ENCODE measurements around the gene ENTPD1.
"Not testable (repeated sequence)": the region's sequence is repeated elsewhere in the genome, so short reads cannot be mapped to it uniquely, and the experiment has no call there.

ENTPD1 gene

DNA sequence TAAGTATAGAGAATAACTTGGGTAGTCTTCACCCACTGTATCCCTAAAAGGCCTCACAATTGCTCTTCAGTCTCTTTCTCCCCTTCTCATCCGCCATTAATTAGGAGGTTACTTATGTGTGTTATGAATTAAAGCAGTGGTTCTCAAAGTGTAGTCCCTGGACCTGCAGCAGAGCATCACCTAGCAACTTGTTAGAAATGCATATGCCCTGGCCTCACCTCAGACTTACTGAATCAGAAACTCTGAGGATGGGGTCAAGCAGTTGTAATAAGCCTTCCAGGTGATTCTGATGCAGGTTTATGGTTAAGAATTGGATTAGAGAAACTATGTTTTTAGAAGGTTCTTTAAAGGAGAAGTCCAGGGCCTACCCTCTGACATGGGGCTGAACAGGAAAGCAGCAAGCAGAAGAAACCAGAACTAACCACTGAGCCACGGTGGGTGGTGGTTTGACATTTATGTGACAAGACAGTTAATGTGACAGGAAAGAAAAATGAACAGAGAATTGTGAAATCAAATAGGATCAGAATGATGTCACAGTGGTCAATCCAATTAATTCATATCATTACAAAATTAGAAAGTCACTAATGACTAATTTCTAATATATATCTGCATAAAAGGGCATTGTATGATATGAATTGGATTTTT, 37.6 kb downstream of the ENTPD1 start:
- H3K4me3 ChIP-seq (ENCODE audit: insufficient read depth, low read depth, low read length, poor library complexity, severe bottlenecking) = no peak overlapping the region
- H3K36me3 ChIP-seq (ENCODE audit: control insufficient read depth, insufficient read depth, low read length) = no peaks in the 10 kb centered on the region
- no peaks in the 10 kb centered on the region for H3K4me1 ChIP-seq (ENCODE audit: control insufficient read depth, insufficient read depth, low read length, poor library complexity, severe bottlenecking)
- no peaks in the 10 kb centered on the region for H3K27me3 ChIP-seq (replicated peaks; ENCODE audit: control insufficient read depth, insufficient read depth, low read length, poor library complexity, severe bottlenecking)
- H3K27ac ChIP-seq (ENCODE audit: insufficient read depth, low read length, poor library complexity, severe bottlenecking) = no peak overlapping the region
- DNase-seq = no peak
- H3K9me3 ChIP-seq (ENCODE audit: control insufficient read depth, low read length) = no peaks in the 10 kb centered on the region

DNA sequence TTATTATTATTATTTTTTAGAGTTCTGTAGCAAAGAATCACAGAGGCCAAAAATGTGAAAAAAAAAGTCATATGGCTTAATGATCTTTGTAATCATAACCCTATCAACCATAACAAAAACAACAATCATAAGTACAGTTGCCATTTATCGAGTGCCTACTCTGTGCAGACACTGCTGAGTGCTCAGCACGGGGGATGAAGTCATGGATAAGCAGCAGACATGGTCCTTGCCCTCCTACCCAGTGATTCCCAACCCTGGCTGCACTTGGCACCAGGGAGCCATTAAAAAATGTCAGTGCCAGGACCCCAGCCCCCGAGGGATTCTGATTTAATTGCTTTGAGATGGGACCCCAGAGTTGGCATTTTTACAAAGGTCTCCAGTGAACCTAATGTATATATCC, 38.2 kb downstream of the ENTPD1 start:
- H3K4me3 ChIP-seq (ENCODE audit: insufficient read depth, low read depth, low read length, poor library complexity, severe bottlenecking) = no peak overlapping the region
- no peaks in the 10 kb centered on the region for H3K27me3 ChIP-seq (replicated peaks; ENCODE audit: control insufficient read depth, insufficient read depth, low read length, poor library complexity, severe bottlenecking)
- no peak overlapping the region for H3K27ac ChIP-seq (ENCODE audit: insufficient read depth, low read length, poor library complexity, severe bottlenecking)
- no peaks in the 10 kb centered on the region for H3K9me3 ChIP-seq (ENCODE audit: control insufficient read depth, low read length)
- H3K36me3 ChIP-seq (ENCODE audit: control insufficient read depth, insufficient read depth, low read length) = no peaks in the 10 kb centered on the region
- no peaks in the 10 kb centered on the region for H3K4me1 ChIP-seq (ENCODE audit: control insufficient read depth, insufficient read depth, low read length, poor library complexity, severe bottlenecking)
- no peak for DNase-seq

DNA sequence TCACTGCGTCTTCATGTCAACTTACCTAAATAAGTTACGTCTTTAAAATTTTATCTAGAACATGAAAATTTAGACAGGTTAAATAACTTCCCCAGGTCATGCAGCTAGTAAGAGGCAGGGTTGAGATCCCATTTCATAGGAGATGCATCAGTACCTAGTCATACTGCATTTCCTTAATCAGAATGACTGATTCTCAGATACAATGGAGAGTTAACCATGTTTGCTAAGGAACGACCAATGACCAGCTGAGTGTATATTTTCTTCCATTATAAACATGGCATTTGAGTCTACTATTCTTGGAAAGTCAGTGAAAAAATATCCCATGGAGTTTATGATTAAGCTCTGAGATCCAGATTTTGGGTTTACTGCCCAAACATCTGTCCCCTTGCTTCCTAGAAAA, 39.6 kb downstream of the ENTPD1 start:
- DNase-seq = no peak
- Histone ChIP-seq H3K4me3 (ENCODE audit: insufficient read depth, low read depth, low read length, poor library complexity, severe bottlenecking) (no peak overlapping the region), H3K9me3 (ENCODE audit: control insufficient read depth, low read length) (no peaks in the 10 kb centered on the region), H3K27me3 (replicated peaks; ENCODE audit: control insufficient read depth, insufficient read depth, low read length, poor library complexity, severe bottlenecking) (no peaks in the 10 kb centered on the region), H3K36me3 (ENCODE audit: control insufficient read depth, insufficient read depth, low read length) (no peaks in the 10 kb centered on the region), H3K4me1 (ENCODE audit: control insufficient read depth, insufficient read depth, low read length, poor library complexity, severe bottlenecking) (no peaks in the 10 kb centered on the region), H3K27ac (ENCODE audit: insufficient read depth, low read length, poor library complexity, severe bottlenecking) (no peak overlapping the region)

DNA sequence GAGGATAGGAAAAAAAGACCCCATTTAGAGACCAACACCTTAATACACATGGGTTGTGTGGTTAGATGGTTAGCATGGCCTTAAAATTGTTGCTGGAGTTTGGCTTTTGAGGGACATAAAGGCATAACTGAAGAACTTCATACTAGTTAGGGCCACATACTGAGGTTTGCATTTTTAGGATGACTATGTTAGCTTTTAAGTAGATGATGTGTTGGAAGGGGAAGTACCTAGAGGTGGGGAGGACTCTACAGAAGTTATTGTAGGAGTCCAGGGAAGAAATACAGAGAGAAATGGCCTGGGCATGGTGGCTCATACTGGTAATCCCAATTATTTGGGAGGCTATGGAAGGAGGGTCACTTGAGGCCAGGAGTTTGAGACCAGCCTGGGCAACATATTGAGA, 40.5 kb downstream of the ENTPD1 start:
- Histone ChIP-seq H3K4me1 (ENCODE audit: control insufficient read depth, insufficient read depth, low read length, poor library complexity, severe bottlenecking) (no peaks in the 10 kb centered on the region), H3K27ac (ENCODE audit: insufficient read depth, low read length, poor library complexity, severe bottlenecking) (no peak overlapping the region), H3K36me3 (ENCODE audit: control insufficient read depth, insufficient read depth, low read length) (no peaks in the 10 kb centered on the region), H3K27me3 (replicated peaks; ENCODE audit: control insufficient read depth, insufficient read depth, low read length, poor library complexity, severe bottlenecking) (no peaks in the 10 kb centered on the region), H3K4me3 (ENCODE audit: insufficient read depth, low read depth, low read length, poor library complexity, severe bottlenecking) (no peak overlapping the region), H3K9me3 (ENCODE audit: control insufficient read depth, low read length) (no peaks in the 10 kb centered on the region)
- no peak for DNase-seq

DNA sequence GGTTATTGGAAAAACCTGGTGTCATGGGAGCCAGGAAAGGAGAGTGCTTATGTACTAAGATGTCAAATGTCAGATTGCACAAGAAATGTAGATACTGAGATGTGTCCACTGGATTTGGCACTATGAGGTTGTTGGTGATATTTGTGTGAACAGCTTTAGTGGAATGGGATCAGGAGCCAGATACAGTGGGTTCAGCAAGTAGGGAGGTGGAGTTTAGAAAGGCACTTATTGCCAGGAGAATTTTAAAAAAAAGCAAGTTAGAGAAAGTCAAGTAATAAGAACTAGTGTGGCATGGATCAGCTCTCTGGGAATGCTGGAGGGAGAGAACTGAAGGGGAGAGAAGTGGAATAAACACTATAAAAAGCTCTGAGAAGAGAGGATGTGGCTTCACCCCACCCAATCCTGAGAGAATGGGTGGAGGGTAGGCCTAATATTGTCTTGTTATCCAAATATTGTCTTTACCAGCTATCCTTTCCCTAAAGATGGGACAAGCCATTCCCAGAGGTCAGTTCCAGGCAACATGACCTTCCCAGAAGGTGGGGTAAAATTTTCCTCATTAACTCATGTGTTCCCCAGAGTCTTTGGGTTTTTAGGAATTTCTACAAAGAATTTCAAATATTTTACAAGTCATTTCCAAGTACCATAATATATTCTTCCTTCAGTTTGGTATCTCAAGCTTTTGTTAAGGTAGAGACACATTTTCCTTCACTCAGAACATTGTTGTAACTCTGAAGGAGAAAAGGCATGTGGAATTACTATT, 42.3 kb downstream of the ENTPD1 start:
- H3K27ac ChIP-seq (ENCODE audit: insufficient read depth, low read length, poor library complexity, severe bottlenecking) = no peak overlapping the region
- DNase-seq = no peak

DNA sequence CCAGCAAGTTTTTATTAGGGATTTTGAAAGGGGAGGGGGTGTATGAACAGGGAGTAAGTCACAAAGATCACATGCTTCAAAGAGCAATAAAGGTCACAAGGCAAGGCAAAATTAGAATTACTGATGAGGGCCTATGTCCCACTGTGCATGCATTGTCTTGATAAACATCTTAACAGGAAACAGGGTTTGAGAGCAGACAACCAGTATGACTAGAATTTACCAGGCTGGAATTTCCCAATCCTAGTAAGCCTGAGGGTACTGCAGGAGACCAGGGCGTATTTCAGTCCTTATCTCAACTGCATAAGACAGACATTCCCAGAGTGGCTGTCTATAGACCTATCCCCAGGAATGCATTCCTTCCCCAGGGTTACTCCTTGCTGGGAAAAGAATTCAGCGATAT, 44.3 kb downstream of the ENTPD1 start:
- not testable (repeated sequence) for H3K27ac ChIP-seq (ENCODE audit: insufficient read depth, low read length, poor library complexity, severe bottlenecking); H3K27me3 ChIP-seq (replicated peaks; ENCODE audit: control insufficient read depth, insufficient read depth, low read length, poor library complexity, severe bottlenecking); H3K4me1 ChIP-seq (ENCODE audit: control insufficient read depth, insufficient read depth, low read length, poor library complexity, severe bottlenecking); H3K9me3 ChIP-seq (ENCODE audit: control insufficient read depth, low read length); H3K4me3 ChIP-seq (ENCODE audit: insufficient read depth, low read depth, low read length, poor library complexity, severe bottlenecking); H3K36me3 ChIP-seq (ENCODE audit: control insufficient read depth, insufficient read depth, low read length); DNase-seq

More for the DNA sequence above, 42.3 kb downstream of the ENTPD1 start:
- H3K4me3 ChIP-seq (ENCODE audit: insufficient read depth, low read depth, low read length, poor library complexity, severe bottlenecking) = no peak overlapping the region
- no peaks in the 10 kb centered on the region for H3K27me3 ChIP-seq (replicated peaks; ENCODE audit: control insufficient read depth, insufficient read depth, low read length, poor library complexity, severe bottlenecking)
- H3K4me1 ChIP-seq (ENCODE audit: control insufficient read depth, insufficient read depth, low read length, poor library complexity, severe bottlenecking) = no peaks in the 10 kb centered on the region
- H3K36me3 ChIP-seq (ENCODE audit: control insufficient read depth, insufficient read depth, low read length) = no peaks in the 10 kb centered on the region
- no peaks in the 10 kb centered on the region for H3K9me3 ChIP-seq (ENCODE audit: control insufficient read depth, low read length)

DNA sequence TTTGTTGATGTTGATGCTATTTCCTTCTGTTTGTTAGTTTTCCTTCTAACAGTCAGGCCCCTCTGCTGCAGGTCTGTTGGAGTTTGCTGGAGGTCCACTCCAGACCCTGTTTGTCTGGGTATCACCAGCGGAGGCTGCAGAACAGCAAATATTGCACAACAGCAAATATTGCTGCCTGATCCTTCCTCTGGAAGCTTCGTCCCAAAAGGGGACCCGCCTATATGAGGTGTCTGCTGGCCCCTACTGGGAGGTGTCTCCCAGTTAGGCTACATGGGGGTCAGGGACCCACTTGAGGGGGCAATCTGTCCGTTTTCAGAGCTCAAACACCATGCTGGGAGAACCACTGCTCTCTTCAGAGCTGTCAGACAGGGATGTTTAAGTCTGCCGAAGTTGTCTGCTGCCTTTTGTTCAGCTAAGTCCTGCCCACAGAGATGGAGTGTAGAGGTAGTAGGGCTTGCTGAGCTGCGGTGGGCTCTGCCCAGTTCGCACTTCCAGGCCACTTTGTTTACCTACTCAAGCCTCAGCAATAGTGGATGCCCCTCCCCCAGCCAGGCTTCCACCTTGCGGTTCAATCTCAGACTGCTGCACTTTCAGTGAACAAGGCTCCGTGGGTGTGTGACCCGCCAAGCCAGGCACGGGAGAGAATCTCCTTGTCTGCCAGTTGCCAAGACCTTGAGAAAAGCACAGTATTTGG, 50.9 kb downstream of the ENTPD1 start:
- not testable (repeated sequence) for DNase-seq; H3K4me3 ChIP-seq (ENCODE audit: insufficient read depth, low read depth, low read length, poor library complexity, severe bottlenecking); H3K36me3 ChIP-seq (ENCODE audit: control insufficient read depth, insufficient read depth, low read length); H3K9me3 ChIP-seq (ENCODE audit: control insufficient read depth, low read length); H3K27ac ChIP-seq (ENCODE audit: insufficient read depth, low read length, poor library complexity, severe bottlenecking); H3K4me1 ChIP-seq (ENCODE audit: control insufficient read depth, insufficient read depth, low read length, poor library complexity, severe bottlenecking); H3K27me3 ChIP-seq (replicated peaks; ENCODE audit: control insufficient read depth, insufficient read depth, low read length, poor library complexity, severe bottlenecking)

DNA sequence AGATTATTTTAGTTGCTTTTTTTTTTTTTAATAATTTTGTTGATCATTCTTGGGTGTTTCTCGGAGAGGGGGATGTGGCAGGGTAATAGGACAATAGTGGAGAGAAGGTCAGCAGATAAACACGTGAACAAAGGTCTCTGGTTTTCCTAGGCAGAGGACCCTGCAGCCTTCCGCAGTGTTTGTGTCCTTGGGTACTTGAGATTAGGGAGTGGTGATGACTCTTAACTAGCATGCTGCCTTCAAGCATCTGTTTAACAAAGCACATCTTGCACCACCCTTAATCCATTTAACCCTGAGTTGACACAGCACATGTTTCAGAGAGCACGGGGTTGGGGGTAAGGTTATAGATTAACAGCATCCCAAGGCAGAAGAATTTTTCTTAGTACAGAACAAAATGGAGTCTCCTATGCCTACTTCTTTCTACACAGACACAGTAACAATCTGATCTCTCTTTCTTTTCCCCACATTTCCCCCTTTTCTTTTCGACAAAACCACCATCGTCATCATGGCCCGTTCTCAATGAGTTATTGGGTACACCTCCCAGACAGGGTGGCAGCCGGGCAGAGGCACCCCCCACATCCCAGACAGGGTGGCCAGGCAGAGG, 52.8 kb downstream of the ENTPD1 start:
- not testable (repeated sequence) for H3K4me3 ChIP-seq (ENCODE audit: insufficient read depth, low read depth, low read length, poor library complexity, severe bottlenecking); H3K27me3 ChIP-seq (replicated peaks; ENCODE audit: control insufficient read depth, insufficient read depth, low read length, poor library complexity, severe bottlenecking); H3K9me3 ChIP-seq (ENCODE audit: control insufficient read depth, low read length); H3K27ac ChIP-seq (ENCODE audit: insufficient read depth, low read length, poor library complexity, severe bottlenecking); H3K4me1 ChIP-seq (ENCODE audit: control insufficient read depth, insufficient read depth, low read length, poor library complexity, severe bottlenecking); DNase-seq; H3K36me3 ChIP-seq (ENCODE audit: control insufficient read depth, insufficient read depth, low read length)

DNA sequence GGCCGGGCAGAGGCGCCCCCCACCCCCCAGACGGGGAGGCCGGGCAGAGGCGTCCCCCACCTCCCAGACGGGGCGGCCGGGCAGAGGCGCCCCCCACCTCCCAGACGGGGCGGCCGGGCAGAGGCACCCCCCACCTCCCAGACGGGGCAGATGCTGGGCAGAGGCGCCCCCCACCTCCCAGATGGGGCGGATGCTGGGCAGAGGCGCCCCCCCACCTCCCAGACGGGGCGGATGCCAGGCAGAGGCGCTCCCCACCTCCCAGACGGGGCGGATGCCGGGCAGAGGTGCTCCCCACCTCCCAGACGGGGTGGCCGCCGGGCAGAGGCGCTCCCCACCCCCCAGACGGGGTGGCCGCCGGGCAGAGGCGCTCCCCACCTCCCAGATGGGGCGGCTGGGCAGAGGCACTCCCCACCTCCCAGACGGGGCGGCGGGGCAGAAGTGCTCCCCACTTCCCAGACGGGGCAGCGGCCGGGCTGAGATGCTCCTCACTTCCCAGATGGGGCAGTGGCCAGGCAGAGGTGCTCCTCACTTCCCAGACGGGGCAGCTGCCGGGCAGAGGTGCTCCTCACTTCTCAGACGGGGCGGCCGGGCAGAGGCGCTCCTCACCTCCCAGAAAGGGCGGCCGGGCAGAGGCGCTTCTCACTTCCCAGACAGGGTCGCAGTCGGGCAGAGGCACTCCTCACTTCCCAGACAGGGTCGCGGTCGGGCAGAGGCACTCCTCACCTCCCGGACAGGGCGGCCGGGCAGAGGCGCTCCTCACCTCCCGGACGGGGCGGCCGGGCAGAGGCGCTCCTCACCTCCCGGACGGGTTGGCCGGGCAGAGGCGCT, 53.6 kb downstream of the ENTPD1 start:
- no peak for DNase-seq
- no peak overlapping the region for H3K4me3 ChIP-seq (ENCODE audit: insufficient read depth, low read depth, low read length, poor library complexity, severe bottlenecking)

More for the DNA sequence above, 53.6 kb downstream of the ENTPD1 start:
- no peak overlapping the region for H3K27ac ChIP-seq (ENCODE audit: insufficient read depth, low read length, poor library complexity, severe bottlenecking)
- H3K9me3 ChIP-seq (ENCODE audit: control insufficient read depth, low read length) = no peaks in the 10 kb centered on the region
- H3K27me3 ChIP-seq (replicated peaks; ENCODE audit: control insufficient read depth, insufficient read depth, low read length, poor library complexity, severe bottlenecking) = no peaks in the 10 kb centered on the region
- H3K4me1 ChIP-seq (ENCODE audit: control insufficient read depth, insufficient read depth, low read length, poor library complexity, severe bottlenecking) = no peaks in the 10 kb centered on the region
- H3K36me3 ChIP-seq (ENCODE audit: control insufficient read depth, insufficient read depth, low read length) = no peaks in the 10 kb centered on the region

Measured in effector memory CD4-positive, alpha-beta T cell (primary cell).